Left hindlimb (tissue), 1 donor: Measurements from ENCODE around the gene PIM3.

Experiments
- DNase-seq: peaks from one replicate; pipeline ENCODE4 v3.0.0-alpha.2; 2018

PIM3 gene

GRCh38 chr22:50008151-50009040 is 47.8 kb downstream of the PIM3 start:
- no peak for DNase-seq

- DNase-seq: no peak
These were observed 48.7 kb downstream of the PIM3 start for GRCh38 chr22:50009251-50009650.

- no peak for DNase-seq
These were observed 49.4 kb downstream of the PIM3 start for GRCh38 chr22:50009765-50010675.

- DNase-seq: no peak
These were observed 50.3 kb downstream of the PIM3 start for GRCh38 chr22:50010676-50011446.

GRCh38 chr22:50011447-50012210 is 51.1 kb downstream of the PIM3 start:
- DNase-seq: no peak

- no peak for DNase-seq
These were observed 51.9 kb downstream of the PIM3 start, which contains the start of gene IL17REL for GRCh38 chr22:50012211-50013181. IL17REL (minus strand) TSS chr22:50012765; CDS start chr22:50012646, 119 bp downstream.
